Endothelial cell (in vitro differentiated cells): ENCODE results near the gene TBL1X. TPM values are rescaled to one million over a fixed set of nuclear protein-coding genes. Genes with fewer than 3 reads are reported as not detected.

Experiments
- DNase-seq: peaks from one replicate; pipeline ENCODE4 v3.0.0; 2021; ENCODE audit warnings: low spot score
- H3K27ac Mint-ChIP-seq: one replicate; pipeline ENCODE4 v1.8.0; 2021; ENCODE audit warnings: mixed read lengths, inconsistent platforms; ENCODE audit not compliant: unreplicated experiment
- H3K27me3 Mint-ChIP-seq: one replicate; pipeline ENCODE4 v1.8.0; 2021; ENCODE audit warnings: mild to moderate bottlenecking, moderate library complexity, mixed read lengths, inconsistent platforms; ENCODE audit not compliant: unreplicated experiment
- H3K36me3 Mint-ChIP-seq: one replicate; pipeline ENCODE4 v1.8.0; 2021; ENCODE audit warnings: mild to moderate bottlenecking, low read depth, mixed read lengths, inconsistent platforms; ENCODE audit not compliant: unreplicated experiment
- H3K4me1 Mint-ChIP-seq: one replicate; pipeline ENCODE4 v1.8.0; 2021; ENCODE audit warnings: mild to moderate bottlenecking, mixed read lengths, inconsistent platforms; ENCODE audit not compliant: unreplicated experiment
- H3K4me3 Mint-ChIP-seq: one replicate; pipeline ENCODE4 v1.8.0; 2021; ENCODE audit warnings: mild to moderate bottlenecking, mixed read lengths, inconsistent platforms; ENCODE audit not compliant: unreplicated experiment
- H3K9me3 Mint-ChIP-seq: one replicate; pipeline ENCODE4 v1.8.0; 2021; ENCODE audit warnings: mixed read lengths, inconsistent platforms; ENCODE audit not compliant: unreplicated experiment
- total RNA-seq: library from RNA; stranded (reverse); fragmentation: NEBNext Ultra II Directional; extraction: Animal tissue kit (Norgen Biotek cat#: 25700); gene quantifications from one replicate; pipeline ENCODE4 v1.2.1, GENCODE V29; 2021; ENCODE audit not compliant: unreplicated experiment
- TF ChIP-seq, protein P1 (sequence below): fragments of 200-600 bp; sonication (generic); IDR thresholded peaks from one replicate; pipeline ENCODE4 v1.5.0; 2021; ENCODE audit warnings: antibody characterized with exemption; ENCODE audit not compliant: unreplicated experiment

The TBL1X gene
- total RNA-seq, 1 donor from 2014 or later: 19.4 TPM

DNA sequence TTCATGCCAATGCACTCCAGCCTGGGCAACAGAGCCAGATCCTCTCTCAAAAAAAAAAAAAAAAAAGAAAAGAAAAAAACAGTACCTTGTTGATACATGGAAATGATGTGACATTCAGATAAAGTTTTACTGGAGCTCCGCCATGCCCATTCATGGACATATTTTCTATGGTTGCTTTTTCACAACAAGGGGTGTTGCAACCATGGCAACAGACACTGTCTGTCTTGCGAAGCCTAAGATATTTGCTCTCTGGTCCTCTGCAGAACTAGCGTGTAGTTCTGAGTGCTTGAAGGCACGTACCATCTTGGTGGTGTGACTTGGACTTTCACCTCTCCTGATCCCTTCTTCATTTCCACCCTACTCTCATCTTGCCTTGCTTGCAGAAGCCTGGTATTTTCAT is 53.2 kb downstream of the TBL1X start:
- H3K4me3 Mint-ChIP-seq: no peak overlapping the region

DNA sequence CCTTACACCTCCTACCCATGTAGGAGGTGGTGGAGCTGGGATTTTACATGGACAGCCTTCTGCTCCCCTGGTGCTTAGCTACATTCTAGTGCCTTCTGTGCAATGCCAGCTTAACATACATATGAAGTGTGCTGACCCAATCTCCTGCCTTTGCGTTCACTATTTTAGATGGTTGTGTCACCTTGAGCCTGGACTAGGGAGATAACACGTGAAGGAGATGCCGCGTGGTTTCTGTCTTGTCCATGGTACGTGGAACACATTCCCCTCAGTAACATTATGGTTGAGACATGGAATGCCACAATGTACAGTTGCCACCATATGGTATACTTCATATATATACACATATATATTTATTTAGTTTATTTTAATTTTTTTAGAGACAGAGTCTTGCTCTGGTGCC is 54.0 kb downstream of the TBL1X start:
- Mint-ChIP-seq H3K9me3 (no peaks in the 10 kb centered on the region), H3K36me3 (no peaks in the 10 kb centered on the region), H3K4me3 (no peak overlapping the region), H3K27me3 (no peaks in the 10 kb centered on the region), H3K4me1 (peaks cover 13% of the 10 kb centered on the region), H3K27ac (no peak overlapping the region)
- DNase-seq: no peak
- TF ChIP-seq, protein P1, sequence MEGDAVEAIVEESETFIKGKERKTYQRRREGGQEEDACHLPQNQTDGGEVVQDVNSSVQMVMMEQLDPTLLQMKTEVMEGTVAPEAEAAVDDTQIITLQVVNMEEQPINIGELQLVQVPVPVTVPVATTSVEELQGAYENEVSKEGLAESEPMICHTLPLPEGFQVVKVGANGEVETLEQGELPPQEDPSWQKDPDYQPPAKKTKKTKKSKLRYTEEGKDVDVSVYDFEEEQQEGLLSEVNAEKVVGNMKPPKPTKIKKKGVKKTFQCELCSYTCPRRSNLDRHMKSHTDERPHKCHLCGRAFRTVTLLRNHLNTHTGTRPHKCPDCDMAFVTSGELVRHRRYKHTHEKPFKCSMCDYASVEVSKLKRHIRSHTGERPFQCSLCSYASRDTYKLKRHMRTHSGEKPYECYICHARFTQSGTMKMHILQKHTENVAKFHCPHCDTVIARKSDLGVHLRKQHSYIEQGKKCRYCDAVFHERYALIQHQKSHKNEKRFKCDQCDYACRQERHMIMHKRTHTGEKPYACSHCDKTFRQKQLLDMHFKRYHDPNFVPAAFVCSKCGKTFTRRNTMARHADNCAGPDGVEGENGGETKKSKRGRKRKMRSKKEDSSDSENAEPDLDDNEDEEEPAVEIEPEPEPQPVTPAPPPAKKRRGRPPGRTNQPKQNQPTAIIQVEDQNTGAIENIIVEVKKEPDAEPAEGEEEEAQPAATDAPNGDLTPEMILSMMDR: no peak

More for the DNA sequence above, 53.2 kb downstream of the TBL1X start:
- Mint-ChIP-seq H3K27me3 (no peaks in the 10 kb centered on the region), H3K36me3 (no peaks in the 10 kb centered on the region), H3K9me3 (no peaks in the 10 kb centered on the region), H3K27ac (no peak overlapping the region), H3K4me1 (peaks cover 13% of the 10 kb centered on the region)
- DNase-seq: no peak
- TF ChIP-seq, protein P1: no peak

DNA sequence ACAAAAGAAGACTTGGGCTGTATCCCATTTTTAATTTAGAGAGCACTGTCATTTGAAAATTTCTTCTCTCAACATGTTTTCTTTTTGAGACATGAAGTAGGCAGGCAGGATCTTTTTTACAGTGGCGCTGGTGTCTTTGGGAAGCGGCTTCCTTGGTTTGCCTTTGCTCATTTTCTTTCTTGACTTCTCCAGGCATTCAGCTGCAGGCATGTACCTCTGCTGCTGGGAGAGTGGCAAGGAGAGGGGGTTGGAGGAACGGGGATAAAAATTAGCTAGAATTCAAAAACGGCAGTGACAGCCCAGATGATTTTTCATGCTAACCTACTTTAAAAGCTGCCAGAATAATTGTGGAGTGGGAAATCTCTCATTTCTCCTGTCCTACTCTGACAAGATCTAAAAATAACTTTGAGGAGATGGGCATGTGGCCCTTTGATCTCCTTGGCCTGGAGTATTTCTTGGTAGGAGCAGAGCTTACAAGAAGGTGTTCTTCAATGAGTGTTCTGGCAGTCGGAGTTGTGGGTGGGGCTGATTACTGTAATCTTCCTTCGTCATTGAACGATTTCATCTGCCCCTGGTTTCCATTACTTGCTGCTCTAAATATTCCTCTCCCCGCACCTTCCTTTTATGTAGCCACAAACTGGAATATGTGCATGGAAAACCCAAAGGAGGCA is 54.8 kb downstream of the TBL1X start:
- TF ChIP-seq, protein P1: no peak
- Mint-ChIP-seq H3K4me1 (peaks cover 13% of the 10 kb centered on the region), H3K27me3 (no peaks in the 10 kb centered on the region), H3K36me3 (no peaks in the 10 kb centered on the region), H3K9me3 (no peaks in the 10 kb centered on the region), H3K27ac (no peak overlapping the region), H3K4me3 (no peak overlapping the region)
- DNase-seq: no peak

DNA sequence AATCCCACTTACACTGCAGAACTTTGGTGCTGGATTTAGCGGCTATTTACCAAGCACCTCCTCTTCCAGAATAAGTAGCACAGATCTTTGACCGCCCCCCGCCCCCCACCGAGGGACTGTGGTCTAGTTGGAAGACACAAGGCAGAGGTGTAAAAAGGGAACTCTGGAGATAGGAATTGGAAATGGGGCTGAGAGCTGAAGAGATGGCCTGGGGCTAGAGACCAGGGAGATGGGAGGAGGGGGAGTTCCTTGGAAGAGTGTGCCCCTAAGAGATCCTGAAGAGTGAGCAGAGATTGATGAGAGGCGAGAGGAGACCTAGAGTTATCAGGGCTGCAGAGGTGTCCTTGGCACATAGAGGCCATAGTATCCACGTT is 55.3 kb downstream of the TBL1X start:
- no peak overlapping the region for H3K4me3 Mint-ChIP-seq
- H3K27ac Mint-ChIP-seq: no peak overlapping the region
- H3K9me3 Mint-ChIP-seq: no peaks in the 10 kb centered on the region
- no peak for DNase-seq
- H3K4me1 Mint-ChIP-seq: peaks cover 13% of the 10 kb centered on the region
- H3K36me3 Mint-ChIP-seq: no peaks in the 10 kb centered on the region
- TF ChIP-seq, protein P1: no peak
- H3K27me3 Mint-ChIP-seq: no peaks in the 10 kb centered on the region

DNA sequence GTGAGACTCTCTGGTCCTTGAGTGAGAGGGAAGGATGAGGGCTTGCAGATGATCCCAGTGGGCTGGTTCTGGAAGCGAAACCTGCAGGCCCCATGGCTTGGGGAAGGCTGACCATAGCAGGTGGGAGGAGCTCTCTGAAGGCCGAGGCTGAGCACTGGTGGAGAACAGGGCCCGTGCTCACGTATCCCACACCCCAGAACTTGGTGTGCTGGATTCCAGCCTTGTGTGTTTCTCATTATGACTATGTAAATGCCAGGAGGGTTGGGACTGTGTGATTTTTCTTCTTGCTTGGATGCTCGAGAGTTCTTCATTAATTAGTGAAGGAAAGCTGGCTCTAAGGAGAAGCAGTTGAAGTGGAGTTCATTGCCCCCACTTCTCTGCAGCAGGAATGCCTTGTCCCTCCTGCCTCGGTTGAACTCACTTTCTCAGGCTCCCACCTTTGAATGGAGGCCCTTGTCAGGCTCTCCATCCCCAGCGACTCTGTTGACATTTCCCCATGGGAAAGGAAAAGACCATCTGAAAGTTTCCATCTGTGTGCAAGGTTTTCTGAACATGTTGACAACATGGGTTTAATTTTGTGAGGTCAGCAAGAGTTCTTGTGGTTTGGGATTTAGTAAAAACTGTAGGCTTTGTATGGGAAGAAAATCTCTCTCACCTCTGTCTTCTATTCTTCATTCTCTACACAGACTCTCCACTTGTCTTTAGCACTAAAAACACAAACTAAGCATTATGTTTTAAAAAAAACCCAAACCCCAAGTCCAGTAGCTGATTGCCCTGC is 57.7 kb downstream of the TBL1X start:
- no peaks in the 10 kb centered on the region for H3K36me3 Mint-ChIP-seq
- TF ChIP-seq, protein P1: no peak
- peaks cover 4% of the 10 kb centered on the region for H3K4me1 Mint-ChIP-seq
- H3K27me3 Mint-ChIP-seq: no peaks in the 10 kb centered on the region
- no peak overlapping the region for H3K27ac Mint-ChIP-seq
- H3K9me3 Mint-ChIP-seq: no peaks in the 10 kb centered on the region
- no peak for DNase-seq
- no peak overlapping the region for H3K4me3 Mint-ChIP-seq
